Measurements from ENCODE around the gene TMEM179. TPM values are rescaled to one million over a fixed set of nuclear protein-coding genes. Genes with fewer than 3 reads are reported as not detected.

TMEM179 gene
- total RNA-seq, 2 donors from 2014 or later, result 2.6 to 9.6 TPM

- Histone ChIP-seq H3K9me3 (no peaks in the 10 kb centered on the region), H3K4me3 (no peak overlapping the region), H3K4me1 (peaks cover 12% of the 10 kb centered on the region), H3K27me3 (no peaks in the 10 kb centered on the region), H3K36me3 (replicated peaks in 1 of 2; ENCODE audit: insufficient read depth in 1 of 2, low read depth in 2 of 2) (no peaks in the 10 kb centered on the region), H3K27ac (no peak overlapping the region)
- WGBS, 2 donors, result 64 to 68% methylated on average over 5 to 25 of the region's 26 CpGs
- DNase-seq (no peak), ATAC-seq (no peak)
- intact Hi-C loops (cut with DNase I), result loop anchor here (5.0 kb wide), 1 partner anchor 498 kb away; the partner anchor contains the start of gene KIF26A
- no peak for TF ChIP-seq POLR2A (IDR thresholded peaks at IDR 0.05)
- TF ChIP-seq CTCF (IDR thresholded peaks at IDR 0.05), result no peak
These were observed 30.5 kb upstream of the TMEM179 start for GRCh38 chr14:104634886-104635570.

GRCh38 chr14:104634138-104634760 is 29.7 kb upstream of the TMEM179 start:
- Histone ChIP-seq H3K36me3 (replicated peaks in 1 of 2; ENCODE audit: insufficient read depth in 1 of 2, low read depth in 2 of 2) (no peaks in the 10 kb centered on the region), H3K27ac (no peak overlapping the region), H3K9me3 (no peaks in the 10 kb centered on the region), H3K27me3 (no peaks in the 10 kb centered on the region), H3K4me1 (peaks cover 12% of the 10 kb centered on the region), H3K4me3 (no peak overlapping the region)
- DNase-seq, result no peak
- no peak for TF ChIP-seq CTCF (IDR thresholded peaks at IDR 0.05)
- no peak for TF ChIP-seq POLR2A (IDR thresholded peaks at IDR 0.05)
- intact Hi-C loops (cut with DNase I), result no loop called here
- no peak for ATAC-seq
- WGBS, 2 donors, result 74 to 83% methylated on average over 8 to 19 of the region's 20 CpGs

GRCh38 chr14:104633276-104634137 is 28.9 kb upstream of the TMEM179 start:
- Histone ChIP-seq H3K27ac (no peak overlapping the region), H3K4me1 (peaks cover 11% of the 10 kb centered on the region), H3K36me3 (replicated peaks in 1 of 2; ENCODE audit: insufficient read depth in 1 of 2, low read depth in 2 of 2) (no peaks in the 10 kb centered on the region), H3K9me3 (no peaks in the 10 kb centered on the region), H3K4me3 (no peak overlapping the region), H3K27me3 (no peaks in the 10 kb centered on the region)
- TF ChIP-seq CTCF (IDR thresholded peaks at IDR 0.05) (no peak), POLR2A (IDR thresholded peaks at IDR 0.05) (no peak)
- intact Hi-C loops (cut with DNase I), result no loop called here
- WGBS, 2 donors, result 71% methylated on average over 13 to 19 of the region's 24 CpGs
- ATAC-seq (no peak), DNase-seq (no peak)

GRCh38 chr14:104632781-104633180 is 28.2 kb upstream of the TMEM179 start:
- Histone ChIP-seq H3K27ac (no peak overlapping the region), H3K27me3 (no peaks in the 10 kb centered on the region), H3K36me3 (replicated peaks in 1 of 2; ENCODE audit: insufficient read depth in 1 of 2, low read depth in 2 of 2) (no peaks in the 10 kb centered on the region), H3K9me3 (no peaks in the 10 kb centered on the region), H3K4me3 (no peak overlapping the region), H3K4me1 (peaks cover 4% of the 10 kb centered on the region)
- no peak for TF ChIP-seq POLR2A (IDR thresholded peaks at IDR 0.05)
- TF ChIP-seq CTCF (IDR thresholded peaks at IDR 0.05), result no peak
- DNase-seq, result no peak
- 70 to 90% methylated on average over 3 to 9 of the region's 9 CpGs for WGBS, 2 donors
- intact Hi-C loops (cut with DNase I), result no loop called here
- ATAC-seq, result no peak
